Measurements from ENCODE around the gene TFRC.

- TF ChIP-seq CTCF (IDR thresholded peaks at IDR 0.05) (no peak), EP300 (IDR thresholded peaks at IDR 0.05) (no peak), POLR2AphosphoS5 (IDR thresholded peaks at IDR 0.05) (no peak), POLR2A (IDR thresholded peaks at IDR 0.05) (no peak)
Observed at GRCh38 chr3:196050597-196050996, 31.3 kb downstream of the TFRC start.
